NT2/D1 (cell line): Measurements from ENCODE around the gene GAREM1.

Experiments used
- SUZ12 ChIP-seq: IDR thresholded peaks from 2 replicates; pipeline ENCODE4 v1.6.1; 2011; ENCODE audit not compliant: insufficient read length, insufficient read depth; ENCODE audit errors: extremely low read depth
- YY1 ChIP-seq: IDR thresholded peaks from 2 replicates; pipeline ENCODE4 v1.6.1; 2011; ENCODE audit not compliant: insufficient read length, insufficient read depth
- ZNF274 ChIP-seq: IDR thresholded peaks from 2 replicates; pipeline ENCODE4 v1.6.1; 2011; ENCODE audit warnings: mild to moderate bottlenecking, low read depth, low read length

DNA sequence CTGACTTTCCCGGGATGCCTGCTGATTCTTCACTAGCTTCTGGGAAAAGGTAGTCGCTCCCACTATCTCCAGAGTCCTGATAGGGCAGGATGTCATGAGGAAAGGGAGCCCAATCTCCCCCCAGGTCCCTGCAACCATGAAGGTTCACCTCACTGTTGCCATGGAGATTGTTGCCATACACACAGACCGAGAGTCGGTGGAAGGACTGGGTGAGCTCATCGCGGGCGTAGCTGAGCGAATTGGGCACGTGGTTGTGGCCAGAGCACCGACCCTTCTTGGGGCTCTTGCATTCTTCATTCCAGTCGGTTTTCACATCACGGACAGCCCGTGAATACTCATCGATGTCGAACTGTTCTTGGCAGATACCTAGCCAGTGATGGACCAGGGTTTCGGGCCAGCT is 183.4 kb downstream of the GAREM1 start:
- no peak for TF ChIP-seq SUZ12
- TF ChIP-seq YY1 = no peak
- TF ChIP-seq ZNF274 = no peak
